Effector CD4-positive, alpha-beta T cell (primary cell): ENCODE measurements around the gene MCRIP2.
"Not testable (repeated sequence)": the region's sequence is repeated elsewhere in the genome, so short reads cannot be mapped to it uniquely, and the experiment has no call there.

Experiments
- DNase-seq: peaks from one replicate; pipeline ENCODE4 v3.0.0-alpha.2; 2020

MCRIP2 gene

GRCh38 chr16:683396-684070, 41.9 kb downstream of the MCRIP2 start:
- DNase-seq, result no peak

GRCh38 chr16:684071-684794, 42.6 kb downstream of the MCRIP2 start, which contains the start of gene JMJD8:
TSS of gene JMJD8 (minus strand) at chr16:684334. CDS start at chr16:684319, 15 bp downstream.
- peak; percentile 94 for DNase-seq

GRCh38 chr16:684961-685696, 43.5 kb downstream of the MCRIP2 start:
- no peak for DNase-seq

DNA sequence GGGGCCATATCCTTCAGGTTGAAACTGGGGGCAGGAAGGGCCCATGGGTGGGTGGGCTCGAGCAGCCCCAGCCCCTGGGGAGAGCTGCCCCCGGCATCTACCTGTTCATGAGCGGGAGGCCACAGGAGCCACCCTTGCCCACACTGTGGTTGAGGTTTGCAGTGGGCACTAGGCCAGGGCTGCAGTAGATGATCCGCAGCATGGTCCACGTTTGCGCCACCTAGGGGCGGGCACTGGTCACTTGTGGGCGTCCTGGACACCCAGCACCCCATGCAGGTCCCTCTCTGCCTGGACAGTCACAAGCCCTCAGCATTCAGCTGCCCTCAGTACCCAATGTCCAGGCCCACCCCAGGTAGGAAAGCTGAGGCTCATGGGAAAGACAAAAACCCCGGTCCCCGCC, 44.3 kb downstream of the MCRIP2 start:
- DNase-seq, result no peak

- no peak for DNase-seq
Measured at GRCh38 chr16:686459-687260, 45.0 kb downstream of the MCRIP2 start.

DNA sequence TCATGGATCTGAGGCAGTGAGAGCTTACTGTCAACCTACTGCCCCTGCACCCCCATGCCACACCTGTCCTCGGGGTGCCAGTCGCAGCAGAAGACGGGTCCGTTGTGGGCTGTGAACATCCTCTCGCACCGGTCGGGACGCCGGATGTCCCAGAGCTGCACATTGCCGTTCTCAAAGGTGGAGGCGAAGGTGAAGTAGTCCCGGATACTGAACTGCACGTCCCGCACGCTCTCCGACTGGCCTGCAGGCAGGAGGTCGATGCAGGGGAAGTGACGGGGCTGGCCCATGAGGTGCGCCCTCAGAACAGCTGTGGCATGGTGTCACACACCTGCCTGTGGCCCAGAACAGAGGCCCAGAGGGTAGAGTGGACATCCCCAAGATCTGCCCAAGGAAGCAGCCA, 45.9 kb downstream of the MCRIP2 start:
- no peak for DNase-seq

DNA sequence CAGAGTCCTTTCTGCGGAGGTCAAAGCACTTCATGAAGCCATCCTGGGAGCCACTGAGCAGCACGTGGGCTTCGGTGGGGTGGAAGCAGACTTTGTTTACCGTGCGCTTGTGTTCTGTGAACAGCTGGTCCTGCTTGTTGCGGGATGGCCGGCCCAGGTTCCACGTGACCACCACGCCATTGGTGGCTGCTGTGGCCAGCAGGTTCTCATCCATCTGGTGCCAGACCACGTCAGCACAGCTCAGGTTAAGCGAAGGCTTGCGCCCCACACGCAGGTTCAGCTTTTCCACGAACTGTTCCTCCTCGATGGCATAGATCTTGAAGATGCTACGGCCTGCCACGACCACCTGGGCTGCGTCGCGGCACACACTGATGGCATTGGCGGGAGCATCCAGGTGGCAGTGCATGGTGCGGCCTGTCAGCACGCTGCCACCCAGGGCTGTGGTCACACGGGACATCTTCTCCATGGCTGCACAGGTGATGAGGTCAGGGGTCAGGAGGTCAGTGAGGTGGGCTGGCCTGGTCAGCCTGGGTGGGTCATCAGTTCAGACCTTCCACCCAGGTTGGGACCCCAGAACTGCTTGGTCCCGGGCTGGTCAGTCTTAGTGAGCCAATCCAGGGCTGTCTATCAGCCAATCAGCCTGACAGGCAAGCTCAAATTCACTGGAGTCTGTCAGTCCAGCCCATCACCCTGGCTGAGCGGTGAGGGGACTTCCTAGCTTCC, 47.7 kb downstream of the MCRIP2 start:
- DNase-seq, result no peak

- not testable (repeated sequence) for DNase-seq
Measured at GRCh38 chr16:691242-691641, 49.6 kb downstream of the MCRIP2 start.

- DNase-seq, result no peak
Measured at GRCh38 chr16:692356-693108, 50.9 kb downstream of the MCRIP2 start.

DNA sequence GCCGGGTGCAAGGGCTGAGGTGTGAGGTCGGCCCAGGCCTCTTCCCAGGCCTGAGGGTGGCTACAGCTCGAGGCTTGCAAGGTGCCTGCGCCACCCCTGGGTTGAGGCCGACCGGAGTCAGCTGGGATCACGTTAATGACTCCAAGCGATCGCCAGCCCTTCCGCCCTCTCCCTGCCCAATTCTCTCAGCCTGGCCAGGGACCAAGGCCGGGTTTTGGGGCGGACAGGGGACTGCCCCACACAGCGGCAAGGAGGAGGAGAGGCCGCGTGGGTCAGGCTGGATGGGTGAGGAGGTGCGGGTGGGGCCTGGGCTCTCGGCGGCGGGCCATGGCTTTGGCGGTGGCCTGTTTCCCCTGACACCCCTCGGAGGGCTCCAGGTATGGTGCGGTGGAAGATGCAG, 51.7 kb downstream of the MCRIP2 start:
- DNase-seq, result no peak

- DNase-seq, result no peak
Measured at GRCh38 chr16:693766-694165, 52.1 kb downstream of the MCRIP2 start.

- no peak for DNase-seq
Measured at GRCh38 chr16:694187-694862, 52.7 kb downstream of the MCRIP2 start.

GRCh38 chr16:694863-695354, 53.3 kb downstream of the MCRIP2 start:
- DNase-seq, result no peak

GRCh38 chr16:695355-696089, 53.9 kb downstream of the MCRIP2 start:
- peak; percentile 53 for DNase-seq
